Gastrocnemius medialis (tissue), 4 donors: ENCODE results near the gene EEPD1.

Experiments
- CTCF ChIP-seq, 5 experiments: fragments of 450-650 bp in 3 of 5; fragments of 200-600 bp in 2 of 5; sonication (generic) in 2 of 5; IDR thresholded peaks in 4 of 5; conservative IDR thresholded peaks in 1 of 5; 1 replicate in 4 of 5; 2 replicates in 1 of 5; pipeline ENCODE4 v1.5.1; 2016 to 2019; ENCODE audit warnings: antibody characterized with exemption in 5 of 5, mild to moderate bottlenecking in 3 of 5, moderate library complexity in 3 of 5
- POLR2A ChIP-seq, 2 donors: fragments of 450-650 bp; IDR thresholded peaks; one replicate each; pipeline ENCODE4 v1.6.1; 2017; ENCODE audit warnings: antibody characterized with exemption in 2 of 2, mild to moderate bottlenecking in 2 of 2, moderate library complexity in 2 of 2

- TF ChIP-seq CTCF (IDR thresholded peaks at IDR 0.05 in 4 of 5, conservative IDR thresholded peaks at IDR 0.05 in 1 of 5), result no peak
- TF ChIP-seq POLR2A (IDR thresholded peaks at IDR 0.05), result no peak
Measured at GRCh38 chr7:36266683-36267082, 113.6 kb downstream of the EEPD1 start.
